ENCODE results near the gene SAYSD1.
"Not testable (repeated sequence)": the region's sequence is repeated elsewhere in the genome, so short reads cannot be mapped to it uniquely, and the experiment has no call there.

The SAYSD1 gene

GRCh38 chr6:39114704-39115599, at the start of gene SAYSD1:
Gene SAYSD1 (minus strand): TSS chr6:39115186. CDS start chr6:39115089, 97 bp downstream.
- FAIRE-seq = no peak

- no peak for FAIRE-seq
Measured at GRCh38 chr6:39157511-39157910, 42.5 kb upstream of the SAYSD1 start.

- no peak for FAIRE-seq
Measured at GRCh38 chr6:39156801-39157200, 41.8 kb upstream of the SAYSD1 start.

GRCh38 chr6:39154705-39155104, 39.7 kb upstream of the SAYSD1 start:
- no peak for FAIRE-seq

GRCh38 chr6:39153766-39154397, 38.9 kb upstream of the SAYSD1 start:
- FAIRE-seq = no peak

- no peak for FAIRE-seq
Measured at GRCh38 chr6:39152262-39152661, 37.3 kb upstream of the SAYSD1 start.

- no peak for FAIRE-seq
Measured at GRCh38 chr6:39151211-39151610, 36.2 kb upstream of the SAYSD1 start.

GRCh38 chr6:39144481-39145173, 29.6 kb upstream of the SAYSD1 start:
- FAIRE-seq = no peak

- FAIRE-seq = no peak
Measured at GRCh38 chr6:39143238-39143930, 28.4 kb upstream of the SAYSD1 start.

- FAIRE-seq = no peak
Measured at GRCh38 chr6:39140556-39141167, 25.7 kb upstream of the SAYSD1 start.

GRCh38 chr6:39137245-39137644, 22.3 kb upstream of the SAYSD1 start:
- no peak for FAIRE-seq

- not testable (repeated sequence) for FAIRE-seq
Measured at GRCh38 chr6:39136207-39136606, 21.2 kb upstream of the SAYSD1 start.

GRCh38 chr6:39134761-39135160, 19.8 kb upstream of the SAYSD1 start:
- not testable (repeated sequence) for FAIRE-seq

GRCh38 chr6:39130691-39131090, 15.7 kb upstream of the SAYSD1 start:
- no peak for FAIRE-seq

- FAIRE-seq = no peak
Measured at GRCh38 chr6:39128832-39129231, 13.8 kb upstream of the SAYSD1 start.

- FAIRE-seq = no peak
Measured at GRCh38 chr6:39128106-39128505, 13.1 kb upstream of the SAYSD1 start.

- FAIRE-seq = no peak
Measured at GRCh38 chr6:39124114-39124513, 9.1 kb upstream of the SAYSD1 start.

GRCh38 chr6:39118921-39119320, 3.9 kb upstream of the SAYSD1 start:
- no peak for FAIRE-seq

GRCh38 chr6:39114388-39114703, 640 bp downstream of the SAYSD1 start:
- no peak for FAIRE-seq

- FAIRE-seq = no peak
Measured at GRCh38 chr6:39113788-39114187, 1.2 kb downstream of the SAYSD1 start.

GRCh38 chr6:39111280-39111679, 3.7 kb downstream of the SAYSD1 start:
- FAIRE-seq = no peak

GRCh38 chr6:39108041-39108839, 6.7 kb downstream of the SAYSD1 start:
- FAIRE-seq = no peak

Measured in TTC549 (cell line).